Measurements from ENCODE around the gene BAZ1B.
"Not testable (repeated sequence)": the region's sequence is repeated elsewhere in the genome, so short reads cannot be mapped to it uniquely, and the experiment has no call there.

The BAZ1B gene

DNA sequence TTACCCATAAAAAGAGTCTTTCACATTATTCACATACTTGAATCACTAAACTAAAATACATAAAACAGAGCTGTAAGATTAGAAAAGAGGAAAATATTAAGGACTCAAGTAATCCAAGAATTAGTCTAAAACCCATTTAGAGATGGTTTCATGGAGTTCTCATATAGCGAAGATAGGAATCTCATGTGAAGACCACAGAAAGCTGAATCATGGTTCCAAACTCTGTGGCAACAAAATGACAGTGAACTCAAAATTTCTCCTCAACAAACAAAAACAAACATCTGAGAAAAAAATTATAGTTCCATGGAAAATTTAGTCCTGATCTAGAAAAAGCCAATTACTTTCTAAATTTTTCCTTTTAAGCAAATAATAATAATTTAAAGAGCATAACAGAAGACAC is 34.6 kb downstream of the BAZ1B start:
- peaks cover 91% of the 10 kb centered on the region for H3K79me2 ChIP-seq (ENCODE audit: insufficient read depth, low read length)
- peaks cover 96% of the 10 kb centered on the region for H3K36me3 ChIP-seq (ENCODE audit: insufficient read depth, low read length)
- no peak overlapping the region for H3K9ac ChIP-seq (ENCODE audit: low read depth, low read length)
- no peak overlapping the region for H3K4me3 ChIP-seq (ENCODE audit: low read depth in 1 of 2, low read length in 2 of 2)
- H3K27me3 ChIP-seq (ENCODE audit: insufficient read depth, low read length, poor library complexity) = no peaks in the 10 kb centered on the region
- H4K20me1 ChIP-seq (ENCODE audit: insufficient read depth, low read length) = peaks cover 39% of the 10 kb centered on the region
- no peaks in the 10 kb centered on the region for H3K9me3 ChIP-seq (ENCODE audit: insufficient read depth, low read length, severe bottlenecking)
- DNase-seq = no peak
- no peaks in the 10 kb centered on the region for H3K4me1 ChIP-seq (ENCODE audit: insufficient read depth, low read length)
- H3K27ac ChIP-seq (ENCODE audit: low read length) = no peak overlapping the region
- TF ChIP-seq EZH2 (IDR thresholded peaks at IDR 0.05; ENCODE audit: borderline replicate concordance, low read depth, low read length, severe bottlenecking) (no peak), CTCF (IDR thresholded peaks at IDR 0.05; ENCODE audit: borderline replicate concordance, extremely low read depth, low read length, poor library complexity, severe bottlenecking) (no peak)
- H3K4me2 ChIP-seq (ENCODE audit: insufficient read depth, low read length) = no peak overlapping the region
- no peak for ATAC-seq (ENCODE audit: insufficient read depth, low read depth)
- no peak overlapping the region for H2AFZ ChIP-seq (ENCODE audit: low read depth, low read length)

GRCh38 chr7:73483171-73483570 is 38.9 kb downstream of the BAZ1B start:
- Histone ChIP-seq H2AFZ (ENCODE audit: low read depth, low read length) (no peak overlapping the region), H3K4me1 (ENCODE audit: insufficient read depth, low read length) (no peaks in the 10 kb centered on the region), H3K9me3 (ENCODE audit: insufficient read depth, low read length, severe bottlenecking) (no peaks in the 10 kb centered on the region), H3K36me3 (ENCODE audit: insufficient read depth, low read length) (peaks cover 93% of the 10 kb centered on the region), H3K79me2 (ENCODE audit: insufficient read depth, low read length) (peaks cover 97% of the 10 kb centered on the region), H3K27me3 (ENCODE audit: insufficient read depth, low read length, poor library complexity) (no peaks in the 10 kb centered on the region), H3K4me3 (ENCODE audit: low read depth in 1 of 2, low read length in 2 of 2) (no peak overlapping the region), H3K4me2 (ENCODE audit: insufficient read depth, low read length) (no peak overlapping the region), H4K20me1 (ENCODE audit: insufficient read depth, low read length) (peaks cover 56% of the 10 kb centered on the region), H3K9ac (ENCODE audit: low read depth, low read length) (no peak overlapping the region), H3K27ac (ENCODE audit: low read length) (no peak overlapping the region)
- no peak for TF ChIP-seq EZH2 (IDR thresholded peaks at IDR 0.05; ENCODE audit: borderline replicate concordance, low read depth, low read length, severe bottlenecking)
- TF ChIP-seq CTCF (IDR thresholded peaks at IDR 0.05; ENCODE audit: borderline replicate concordance, extremely low read depth, low read length, poor library complexity, severe bottlenecking) = no peak
- no peak for DNase-seq
- ATAC-seq (ENCODE audit: insufficient read depth, low read depth) = no peak

DNA sequence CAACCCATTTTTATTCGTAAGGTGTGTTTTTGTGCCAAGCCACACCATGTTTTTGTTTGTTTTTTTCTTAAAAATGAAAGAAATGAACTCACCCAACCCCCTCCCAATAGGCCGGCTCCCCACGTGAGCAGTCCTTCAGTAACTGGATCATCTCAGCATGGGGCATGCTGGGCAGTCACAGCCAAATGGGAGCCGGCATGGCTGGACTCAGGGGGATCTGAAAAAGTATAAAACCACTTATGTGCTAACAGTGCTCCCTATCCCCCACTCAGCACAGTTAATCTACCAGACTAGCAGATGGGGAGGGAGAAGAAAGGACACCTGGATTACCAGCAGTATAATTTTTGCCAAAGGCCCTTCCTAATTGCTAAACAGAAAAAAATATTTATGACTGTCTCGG is 39.3 kb downstream of the BAZ1B start:
- no peak for ATAC-seq (ENCODE audit: insufficient read depth, low read depth)
- DNase-seq = no peak
- H3K9ac ChIP-seq (ENCODE audit: low read depth, low read length) = no peak overlapping the region
- H4K20me1 ChIP-seq (ENCODE audit: insufficient read depth, low read length) = peaks cover 60% of the 10 kb centered on the region
- no peak for TF ChIP-seq EZH2 (IDR thresholded peaks at IDR 0.05; ENCODE audit: borderline replicate concordance, low read depth, low read length, severe bottlenecking)
- no peak for TF ChIP-seq CTCF (IDR thresholded peaks at IDR 0.05; ENCODE audit: borderline replicate concordance, extremely low read depth, low read length, poor library complexity, severe bottlenecking)
- H3K79me2 ChIP-seq (ENCODE audit: insufficient read depth, low read length) = peaks cover 97% of the 10 kb centered on the region
- no peak overlapping the region for H3K27ac ChIP-seq (ENCODE audit: low read length)
- H3K9me3 ChIP-seq (ENCODE audit: insufficient read depth, low read length, severe bottlenecking) = no peaks in the 10 kb centered on the region
- no peak overlapping the region for H3K4me2 ChIP-seq (ENCODE audit: insufficient read depth, low read length)
- no peaks in the 10 kb centered on the region for H3K27me3 ChIP-seq (ENCODE audit: insufficient read depth, low read length, poor library complexity)
- H2AFZ ChIP-seq (ENCODE audit: low read depth, low read length) = no peak overlapping the region
- no peak overlapping the region for H3K4me3 ChIP-seq (ENCODE audit: low read depth in 1 of 2, low read length in 2 of 2)
- no peaks in the 10 kb centered on the region for H3K4me1 ChIP-seq (ENCODE audit: insufficient read depth, low read length)
- peaks cover 93% of the 10 kb centered on the region for H3K36me3 ChIP-seq (ENCODE audit: insufficient read depth, low read length)

DNA sequence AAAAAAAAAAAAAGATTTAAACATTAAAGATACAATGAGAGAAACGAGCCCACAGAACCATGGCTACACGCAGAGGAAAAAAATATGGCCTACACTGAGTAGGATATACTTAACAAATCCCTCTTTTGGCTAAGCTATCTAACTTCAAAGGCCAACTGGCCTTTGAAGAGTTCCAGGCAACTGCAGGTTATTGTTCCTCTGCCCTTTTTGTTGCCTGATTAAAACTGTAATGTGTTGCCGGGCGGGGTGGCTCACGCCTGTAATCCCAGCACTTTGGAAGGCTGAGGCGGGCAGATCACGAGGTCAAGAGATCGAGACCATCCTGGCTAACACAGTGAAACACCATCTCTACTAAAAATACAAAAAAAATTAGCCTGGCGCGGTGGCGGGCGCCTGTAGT is 40.6 kb downstream of the BAZ1B start:
- not testable (repeated sequence) for H3K4me3 ChIP-seq (ENCODE audit: low read depth in 1 of 2, low read length in 2 of 2); H3K4me1 ChIP-seq (ENCODE audit: insufficient read depth, low read length); DNase-seq; H3K27ac ChIP-seq (ENCODE audit: low read length); H3K4me2 ChIP-seq (ENCODE audit: insufficient read depth, low read length); H3K9ac ChIP-seq (ENCODE audit: low read depth, low read length); ATAC-seq (ENCODE audit: insufficient read depth, low read depth); H2AFZ ChIP-seq (ENCODE audit: low read depth, low read length); H3K9me3 ChIP-seq (ENCODE audit: insufficient read depth, low read length, severe bottlenecking); H3K27me3 ChIP-seq (ENCODE audit: insufficient read depth, low read length, poor library complexity)
- Histone ChIP-seq H4K20me1 (ENCODE audit: insufficient read depth, low read length) (peaks cover 72% of the 10 kb centered on the region), H3K36me3 (ENCODE audit: insufficient read depth, low read length) (peaks cover 93% of the 10 kb centered on the region), H3K79me2 (ENCODE audit: insufficient read depth, low read length) (peaks cover 97% of the 10 kb centered on the region)
